ENCODE results near the gene NCK1. TPM values are rescaled to one million over a fixed set of nuclear protein-coding genes. Genes with fewer than 3 reads are reported as not detected.

Gene NCK1
- total and polyA plus RNA-seq, 2 of the 13 experiments (the other 11 are each of a cell fraction or from before 2014, with no cell fraction given): 14.7 to 30.4 TPM

DNA sequence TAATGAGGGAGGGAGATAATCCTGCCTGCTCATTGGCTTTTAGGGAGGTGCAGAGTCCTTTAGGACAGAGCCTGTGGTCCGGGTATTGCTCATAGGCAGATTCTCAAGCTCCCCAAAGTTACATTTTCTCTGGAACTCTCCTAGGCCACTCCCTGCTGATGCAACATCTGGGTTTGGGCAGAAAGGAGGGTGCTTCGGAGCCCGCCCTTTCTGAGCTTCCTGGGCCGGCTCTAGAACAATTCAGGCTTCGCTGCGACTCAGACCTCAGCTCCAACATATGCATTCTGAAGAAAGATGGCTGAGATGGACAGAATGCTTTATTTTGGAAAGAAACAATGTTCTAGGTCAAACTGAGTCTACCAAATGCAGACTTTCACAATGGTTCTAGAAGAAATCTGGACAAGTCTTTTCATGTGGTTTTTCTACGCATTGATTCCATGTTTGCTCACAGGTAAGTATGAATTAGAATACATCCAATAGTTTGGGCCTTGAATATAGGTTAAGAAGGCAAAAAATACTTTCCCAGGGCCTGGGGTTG is 95.8 kb downstream of the NCK1 start, which contains the start of gene IL20RB (continued):
- TF ChIP-seq, protein P1, sequence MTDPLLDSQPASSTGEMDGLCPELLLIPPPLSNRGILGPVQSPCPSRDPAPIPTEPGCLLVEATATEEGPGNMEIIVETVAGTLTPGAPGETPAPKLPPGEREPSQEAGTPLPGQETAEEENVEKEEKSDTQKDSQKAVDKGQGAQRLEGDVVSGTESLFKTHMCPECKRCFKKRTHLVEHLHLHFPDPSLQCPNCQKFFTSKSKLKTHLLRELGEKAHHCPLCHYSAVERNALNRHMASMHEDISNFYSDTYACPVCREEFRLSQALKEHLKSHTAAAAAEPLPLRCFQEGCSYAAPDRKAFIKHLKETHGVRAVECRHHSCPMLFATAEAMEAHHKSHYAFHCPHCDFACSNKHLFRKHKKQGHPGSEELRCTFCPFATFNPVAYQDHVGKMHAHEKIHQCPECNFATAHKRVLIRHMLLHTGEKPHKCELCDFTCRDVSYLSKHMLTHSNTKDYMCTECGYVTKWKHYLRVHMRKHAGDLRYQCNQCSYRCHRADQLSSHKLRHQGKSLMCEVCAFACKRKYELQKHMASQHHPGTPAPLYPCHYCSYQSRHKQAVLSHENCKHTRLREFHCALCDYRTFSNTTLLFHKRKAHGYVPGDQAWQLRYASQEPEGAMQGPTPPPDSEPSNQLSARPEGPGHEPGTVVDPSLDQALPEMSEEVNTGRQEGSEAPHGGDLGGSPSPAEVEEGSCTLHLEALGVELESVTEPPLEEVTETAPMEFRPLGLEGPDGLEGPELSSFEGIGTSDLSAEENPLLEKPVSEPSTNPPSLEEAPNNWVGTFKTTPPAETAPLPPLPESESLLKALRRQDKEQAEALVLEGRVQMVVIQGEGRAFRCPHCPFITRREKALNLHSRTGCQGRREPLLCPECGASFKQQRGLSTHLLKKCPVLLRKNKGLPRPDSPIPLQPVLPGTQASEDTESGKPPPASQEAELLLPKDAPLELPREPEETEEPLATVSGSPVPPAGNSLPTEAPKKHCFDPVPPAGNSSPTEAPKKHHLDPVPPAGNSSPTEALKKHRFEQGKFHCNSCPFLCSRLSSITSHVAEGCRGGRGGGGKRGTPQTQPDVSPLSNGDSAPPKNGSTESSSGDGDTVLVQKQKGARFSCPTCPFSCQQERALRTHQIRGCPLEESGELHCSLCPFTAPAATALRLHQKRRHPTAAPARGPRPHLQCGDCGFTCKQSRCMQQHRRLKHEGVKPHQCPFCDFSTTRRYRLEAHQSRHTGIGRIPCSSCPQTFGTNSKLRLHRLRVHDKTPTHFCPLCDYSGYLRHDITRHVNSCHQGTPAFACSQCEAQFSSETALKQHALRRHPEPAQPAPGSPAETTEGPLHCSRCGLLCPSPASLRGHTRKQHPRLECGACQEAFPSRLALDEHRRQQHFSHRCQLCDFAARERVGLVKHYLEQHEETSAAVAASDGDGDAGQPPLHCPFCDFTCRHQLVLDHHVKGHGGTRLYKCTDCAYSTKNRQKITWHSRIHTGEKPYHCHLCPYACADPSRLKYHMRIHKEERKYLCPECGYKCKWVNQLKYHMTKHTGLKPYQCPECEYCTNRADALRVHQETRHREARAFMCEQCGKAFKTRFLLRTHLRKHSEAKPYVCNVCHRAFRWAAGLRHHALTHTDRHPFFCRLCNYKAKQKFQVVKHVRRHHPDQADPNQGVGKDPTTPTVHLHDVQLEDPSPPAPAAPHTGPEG (CRISPR knock-in tag; IDR thresholded peaks at IDR 0.05): no peak
- TF ChIP-seq, protein P2, sequence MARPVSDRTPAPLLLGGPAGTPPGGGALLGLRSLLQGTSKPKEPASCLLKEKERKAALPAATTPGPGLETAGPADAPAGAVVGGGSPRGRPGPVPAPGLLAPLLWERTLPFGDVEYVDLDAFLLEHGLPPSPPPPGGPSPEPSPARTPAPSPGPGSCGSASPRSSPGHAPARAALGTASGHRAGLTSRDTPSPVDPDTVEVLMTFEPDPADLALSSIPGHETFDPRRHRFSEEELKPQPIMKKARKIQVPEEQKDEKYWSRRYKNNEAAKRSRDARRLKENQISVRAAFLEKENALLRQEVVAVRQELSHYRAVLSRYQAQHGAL (CRISPR knock-in tag; IDR thresholded peaks at IDR 0.05; ENCODE audit: not compliant biosample characterization): no peak

DNA sequence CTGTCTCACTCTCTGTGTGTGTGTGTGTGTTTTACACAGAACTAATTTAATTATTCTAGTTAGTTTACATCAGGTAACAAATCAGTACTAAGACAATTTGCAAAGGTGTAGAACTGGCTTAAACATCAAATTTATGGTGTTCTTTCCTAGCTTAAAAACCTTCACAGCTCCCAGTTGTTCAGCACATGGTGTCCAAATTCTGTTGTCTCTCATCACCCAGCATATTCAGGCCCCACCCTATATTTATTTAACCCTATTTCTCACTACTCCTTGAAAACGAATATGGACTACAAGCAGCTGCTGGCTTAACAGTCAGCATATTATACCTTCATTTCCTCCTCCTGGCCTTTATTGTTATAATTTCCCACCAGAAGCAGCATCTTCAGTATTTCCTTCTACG is 96.9 kb downstream of the NCK1 start:
- no peak overlapping the region for H3K4me3 ChIP-seq (replicated peaks in 1 of 3; ENCODE audit: insufficient read depth in 1 of 3, low read depth in 2 of 3, low read length in 3 of 3)
- no peaks in the 10 kb centered on the region for H3K27me3 ChIP-seq (ENCODE audit: control insufficient read depth in 1 of 2, insufficient read depth in 2 of 2, low read length in 2 of 2)
- no peaks in the 10 kb centered on the region for H3K9me3 ChIP-seq (ENCODE audit: low read length)
- H3K27ac ChIP-seq (ENCODE audit: extremely low read length, insufficient read depth, low read length): no peak overlapping the region
- POLR2A ChIA-PET: no interaction called here
- H3K4me1 ChIP-seq (ENCODE audit: insufficient read depth, low read length): peaks cover 44% of the 10 kb centered on the region
- no peak overlapping the region for H2AFZ ChIP-seq (ENCODE audit: low read length)
- H4K20me1 ChIP-seq (ENCODE audit: insufficient read depth, low read length): no peaks in the 10 kb centered on the region
- no peaks in the 10 kb centered on the region for H3K79me2 ChIP-seq (ENCODE audit: insufficient read depth, low read length)
- DNase-seq (ENCODE audit: low spot score) (no peak), FAIRE-seq (no peak), ATAC-seq (no peak)
- no peak overlapping the region for H3K9ac ChIP-seq (ENCODE audit: insufficient read depth, low read depth, low read length)
- no peaks in the 10 kb centered on the region for H3K36me3 ChIP-seq (replicated peaks in 1 of 2; ENCODE audit: control insufficient read depth in 1 of 2, insufficient read depth in 2 of 2, low read length in 2 of 2)
- in situ Hi-C loops (cut with HindIII; ENCODE audit: extremely low pct_ligation_motif_present, low pct_unique_long_range_greater_than_20kb): no loop called here
- intact Hi-C loops (cut with micrococcal nuclease; ENCODE audit: unreplicated experiment): no loop called here
- no peak overlapping the region for H3K4me2 ChIP-seq (ENCODE audit: low read depth, low read length)
- CTCF ChIA-PET (ENCODE audit: low intra/inter-chr PET ratio, low total read pairs): no interaction called here
- WGBS (ENCODE audit: low lambda C conversion rate): 79% methylated on average over 2 of the region's 2 CpGs
- BruUV-seq (replicated peaks): no TSS peak
- TF ChIP-seq, protein P3, sequence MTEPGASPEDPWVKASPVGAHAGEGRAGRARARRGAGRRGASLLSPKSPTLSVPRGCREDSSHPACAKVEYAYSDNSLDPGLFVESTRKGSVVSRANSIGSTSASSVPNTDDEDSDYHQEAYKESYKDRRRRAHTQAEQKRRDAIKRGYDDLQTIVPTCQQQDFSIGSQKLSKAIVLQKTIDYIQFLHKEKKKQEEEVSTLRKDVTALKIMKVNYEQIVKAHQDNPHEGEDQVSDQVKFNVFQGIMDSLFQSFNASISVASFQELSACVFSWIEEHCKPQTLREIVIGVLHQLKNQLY (CRISPR knock-in tag; IDR thresholded peaks at IDR 0.05): no peak
- TF ChIP-seq ZNF230 (CRISPR knock-in tag; IDR thresholded peaks at IDR 0.05): no peak
- TF ChIP-seq TP53 (CRISPR knock-in tag; conservative IDR thresholded peaks at IDR 0.05): no peak
- TF ChIP-seq ZBTB42 (CRISPR knock-in tag; IDR thresholded peaks at IDR 0.05): no peak
- no peak for TF ChIP-seq CENPT (CRISPR knock-in tag; IDR thresholded peaks at IDR 0.05; ENCODE audit: low read depth)
- TF ChIP-seq, protein P4, sequence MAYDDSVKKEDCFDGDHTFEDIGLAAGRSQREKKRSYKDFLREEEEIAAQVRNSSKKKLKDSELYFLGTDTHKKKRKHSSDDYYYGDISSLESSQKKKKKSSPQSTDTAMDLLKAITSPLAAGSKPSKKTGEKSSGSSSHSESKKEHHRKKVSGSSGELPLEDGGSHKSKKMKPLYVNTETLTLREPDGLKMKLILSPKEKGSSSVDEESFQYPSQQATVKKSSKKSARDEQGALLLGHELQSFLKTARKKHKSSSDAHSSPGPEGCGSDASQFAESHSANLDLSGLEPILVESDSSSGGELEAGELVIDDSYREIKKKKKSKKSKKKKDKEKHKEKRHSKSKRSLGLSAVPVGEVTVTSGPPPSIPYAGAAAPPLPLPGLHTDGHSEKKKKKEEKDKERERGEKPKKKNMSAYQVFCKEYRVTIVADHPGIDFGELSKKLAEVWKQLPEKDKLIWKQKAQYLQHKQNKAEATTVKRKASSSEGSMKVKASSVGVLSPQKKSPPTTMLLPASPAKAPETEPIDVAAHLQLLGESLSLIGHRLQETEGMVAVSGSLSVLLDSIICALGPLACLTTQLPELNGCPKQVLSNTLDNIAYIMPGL (CRISPR knock-in tag; IDR thresholded peaks at IDR 0.05; ENCODE audit: borderline replicate concordance in 1 of 2, low read depth in 1 of 2): no peak
- no peak for TF ChIP-seq SUZ12 (IDR thresholded peaks at IDR 0.05; ENCODE audit: low read depth, low read length)
- TF ChIP-seq ZNF782 (CRISPR knock-in tag; IDR thresholded peaks at IDR 0.05; ENCODE audit: borderline replicate concordance): no peak
- TF ChIP-seq ZFP36L2 (CRISPR knock-in tag; IDR thresholded peaks at IDR 0.05): no peak
- no peak for TF ChIP-seq ZIK1 (CRISPR knock-in tag; IDR thresholded peaks at IDR 0.05; ENCODE audit: borderline replicate concordance, low read depth)
- no peak for TF ChIP-seq BRCA1 (CRISPR knock-in tag; IDR thresholded peaks at IDR 0.05)
- TF ChIP-seq STAT5B (CRISPR knock-in tag; IDR thresholded peaks at IDR 0.05): no peak
- TF ChIP-seq TCF7L2 (IDR thresholded peaks at IDR 0.05; ENCODE audit: low read depth, low read length): no peak
